OCI-LY3 (cell line): ENCODE results near the gene CLPSL2.

ENCODE experiments used
- EZH2phosphoT487 ChIP-seq: fragments of 200-600 bp; shearing (Covaris generic); IDR thresholded peaks from 2 replicates; pipeline ENCODE4 v1.6.1; 2018; ENCODE audit warnings: antibody characterized with exemption, mixed run types, low read depth
- TF ChIP-seq, protein P1 (sequence below): fragments of 200-600, 300-600 bp; sonication (generic); IDR thresholded peaks from 2 replicates; pipeline ENCODE4 v1.5.1; 2014; ENCODE audit warnings: antibody characterized with exemption, low read length, low read depth

DNA sequence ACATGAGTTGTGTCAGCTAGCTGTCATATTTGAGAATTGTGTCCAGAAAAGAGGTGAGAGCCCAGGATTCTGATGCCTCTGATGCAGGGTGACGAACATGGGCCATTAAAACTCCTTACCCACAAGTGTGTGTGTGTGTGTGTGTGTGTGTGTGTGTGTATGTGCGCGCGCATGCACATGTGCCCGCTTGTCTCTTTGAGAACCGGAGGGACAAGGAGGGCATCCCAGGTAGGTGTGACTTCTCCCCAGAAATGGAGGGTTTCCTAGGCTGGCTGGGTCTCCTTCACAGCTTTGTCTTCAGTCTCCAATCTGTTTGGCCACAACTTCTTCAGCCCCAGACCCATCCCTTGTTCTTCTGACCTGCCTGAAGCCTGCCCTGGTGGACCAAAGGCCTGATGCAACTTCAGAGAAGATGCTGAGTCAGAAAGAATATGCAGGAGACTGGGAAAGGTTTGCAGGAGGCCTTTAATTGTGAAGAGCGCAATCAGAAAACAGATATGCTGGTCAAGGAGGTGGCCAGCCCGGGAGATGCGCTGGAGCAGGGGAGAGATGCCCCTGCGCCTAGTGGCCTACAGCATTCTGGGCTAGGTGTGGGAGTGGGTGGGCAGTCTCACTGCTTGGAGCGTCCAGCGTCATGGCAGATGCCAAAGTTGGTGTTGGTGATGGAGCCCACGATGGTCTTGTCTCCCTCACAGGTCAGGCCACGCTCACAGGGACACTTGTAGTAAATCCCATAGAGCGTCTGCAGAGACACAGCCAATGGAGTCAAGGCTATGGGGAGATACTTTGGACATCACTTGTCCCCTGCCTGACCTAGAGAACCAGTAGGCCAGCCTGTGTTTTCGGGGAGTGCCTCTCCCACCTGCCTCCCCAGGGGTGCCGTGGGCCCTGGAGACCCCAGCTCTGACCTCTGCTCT is 18.4 kb downstream of the CLPSL2 start:
- TF ChIP-seq, protein P1, sequence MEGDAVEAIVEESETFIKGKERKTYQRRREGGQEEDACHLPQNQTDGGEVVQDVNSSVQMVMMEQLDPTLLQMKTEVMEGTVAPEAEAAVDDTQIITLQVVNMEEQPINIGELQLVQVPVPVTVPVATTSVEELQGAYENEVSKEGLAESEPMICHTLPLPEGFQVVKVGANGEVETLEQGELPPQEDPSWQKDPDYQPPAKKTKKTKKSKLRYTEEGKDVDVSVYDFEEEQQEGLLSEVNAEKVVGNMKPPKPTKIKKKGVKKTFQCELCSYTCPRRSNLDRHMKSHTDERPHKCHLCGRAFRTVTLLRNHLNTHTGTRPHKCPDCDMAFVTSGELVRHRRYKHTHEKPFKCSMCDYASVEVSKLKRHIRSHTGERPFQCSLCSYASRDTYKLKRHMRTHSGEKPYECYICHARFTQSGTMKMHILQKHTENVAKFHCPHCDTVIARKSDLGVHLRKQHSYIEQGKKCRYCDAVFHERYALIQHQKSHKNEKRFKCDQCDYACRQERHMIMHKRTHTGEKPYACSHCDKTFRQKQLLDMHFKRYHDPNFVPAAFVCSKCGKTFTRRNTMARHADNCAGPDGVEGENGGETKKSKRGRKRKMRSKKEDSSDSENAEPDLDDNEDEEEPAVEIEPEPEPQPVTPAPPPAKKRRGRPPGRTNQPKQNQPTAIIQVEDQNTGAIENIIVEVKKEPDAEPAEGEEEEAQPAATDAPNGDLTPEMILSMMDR: no peak
- TF ChIP-seq EZH2phosphoT487: no peak
